GM19025 (cell line): ENCODE results near the gene CHRNG.

Experiments used
- ATAC-seq: cut with Tn5 transposase; IDR thresholded peaks from one replicate; pipeline ENCODE4 v1.9.1; 2021; ENCODE audit warnings: mild to moderate bottlenecking, low read depth, moderate library complexity; ENCODE audit not compliant: unreplicated experiment

The CHRNG gene

DNA sequence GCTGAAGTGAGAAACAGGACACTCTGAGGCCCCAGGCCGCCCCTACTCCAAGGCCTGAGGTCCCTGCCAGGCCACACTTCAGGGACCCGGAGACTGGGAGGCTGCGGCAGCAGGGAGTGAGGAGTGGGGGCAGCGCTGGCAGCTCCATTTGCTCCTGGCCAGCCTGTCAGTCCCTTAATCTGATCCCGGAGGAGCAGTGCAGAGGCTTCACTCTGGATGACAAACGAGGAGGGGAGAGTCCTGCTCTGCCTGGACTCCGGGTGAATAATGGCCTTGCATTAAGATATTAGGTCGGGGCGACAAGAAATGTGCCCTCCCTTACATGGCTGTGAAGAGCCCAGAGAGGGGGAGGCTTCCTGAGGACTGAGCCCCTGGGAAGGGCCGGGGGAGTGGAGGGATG, 33.6 kb upstream of the CHRNG start:
- ATAC-seq, result no peak

- no peak for ATAC-seq
These were observed 32.8 kb upstream of the CHRNG start for GRCh38 chr2:232506709-232507108.

- ATAC-seq, result no peak
These were observed 31.2 kb upstream of the CHRNG start for GRCh38 chr2:232508251-232508650.

DNA sequence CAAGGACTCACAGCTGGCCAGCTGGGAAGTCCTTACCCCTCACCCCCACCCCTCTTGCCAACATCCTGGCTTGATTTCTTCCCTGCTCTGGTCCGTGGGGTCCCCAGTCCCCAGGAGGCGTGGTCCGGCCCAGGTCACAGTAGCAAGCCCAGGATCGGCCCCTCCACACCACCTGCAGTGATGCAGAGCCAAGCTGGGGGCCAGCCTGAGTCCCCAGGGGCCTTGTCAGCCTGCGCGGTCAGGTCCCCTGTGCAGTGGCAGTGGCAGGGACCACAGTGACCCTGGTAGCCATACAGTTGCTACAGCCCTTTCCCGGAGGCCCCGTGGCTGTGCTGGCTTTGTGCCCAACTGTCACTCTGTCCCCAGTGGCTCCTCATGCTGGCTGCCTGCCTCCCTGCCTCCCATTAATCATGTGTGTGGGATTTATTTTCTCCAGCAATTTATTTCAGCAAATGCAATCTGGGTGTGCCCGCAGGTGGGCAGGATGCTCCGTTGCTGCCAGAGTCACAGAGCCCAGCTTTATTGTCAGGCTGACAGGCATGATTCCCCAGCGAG, 28.1 kb upstream of the CHRNG start:
- no peak for ATAC-seq

DNA sequence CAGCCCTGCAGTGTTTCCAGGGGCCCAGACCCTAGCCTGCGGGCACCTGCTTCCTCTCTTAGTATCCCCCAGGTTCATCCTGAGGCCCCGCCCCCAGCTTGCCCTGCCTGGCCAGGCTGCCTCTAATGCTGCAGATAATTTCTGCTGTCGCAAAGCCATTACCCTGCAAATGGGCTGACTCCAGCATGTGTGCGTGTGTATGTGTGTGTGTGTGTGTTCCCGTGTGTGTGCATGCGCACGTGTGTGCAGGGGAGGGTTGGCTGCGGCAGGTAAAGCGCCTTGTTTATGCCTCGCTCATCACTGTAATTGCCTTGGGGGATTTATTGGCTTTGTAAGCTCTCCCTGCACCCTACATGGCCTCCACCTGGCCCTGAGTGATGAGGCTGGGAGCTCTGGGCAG, 26.9 kb upstream of the CHRNG start:
- no peak for ATAC-seq

DNA sequence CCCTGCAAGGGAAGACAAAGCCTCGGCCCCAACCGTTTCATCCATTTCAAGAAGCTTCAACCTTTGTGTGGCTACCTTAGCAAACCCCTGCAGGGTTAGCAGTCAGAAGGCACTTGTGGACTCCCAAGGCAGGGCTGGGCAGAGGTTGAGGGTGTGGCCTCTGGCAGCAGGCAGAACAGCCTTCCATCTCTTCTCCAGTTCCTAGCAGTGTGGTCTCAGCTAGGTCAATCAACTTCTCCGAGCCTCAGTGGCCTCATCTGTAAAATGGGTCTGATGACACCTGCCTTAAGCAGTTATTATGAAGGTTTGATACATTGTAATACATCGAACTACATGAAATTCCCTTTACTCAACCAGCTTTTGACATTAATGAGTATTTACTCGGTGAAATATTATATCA, 26.1 kb upstream of the CHRNG start:
- ATAC-seq, result no peak

GRCh38 chr2:232515639-232516038, 23.9 kb upstream of the CHRNG start:
- ATAC-seq, result no peak

- no peak for ATAC-seq
These were observed 22.9 kb upstream of the CHRNG start for GRCh38 chr2:232516551-232516950.

GRCh38 chr2:232518844-232519243, 20.6 kb upstream of the CHRNG start:
- ATAC-seq, result no peak

DNA sequence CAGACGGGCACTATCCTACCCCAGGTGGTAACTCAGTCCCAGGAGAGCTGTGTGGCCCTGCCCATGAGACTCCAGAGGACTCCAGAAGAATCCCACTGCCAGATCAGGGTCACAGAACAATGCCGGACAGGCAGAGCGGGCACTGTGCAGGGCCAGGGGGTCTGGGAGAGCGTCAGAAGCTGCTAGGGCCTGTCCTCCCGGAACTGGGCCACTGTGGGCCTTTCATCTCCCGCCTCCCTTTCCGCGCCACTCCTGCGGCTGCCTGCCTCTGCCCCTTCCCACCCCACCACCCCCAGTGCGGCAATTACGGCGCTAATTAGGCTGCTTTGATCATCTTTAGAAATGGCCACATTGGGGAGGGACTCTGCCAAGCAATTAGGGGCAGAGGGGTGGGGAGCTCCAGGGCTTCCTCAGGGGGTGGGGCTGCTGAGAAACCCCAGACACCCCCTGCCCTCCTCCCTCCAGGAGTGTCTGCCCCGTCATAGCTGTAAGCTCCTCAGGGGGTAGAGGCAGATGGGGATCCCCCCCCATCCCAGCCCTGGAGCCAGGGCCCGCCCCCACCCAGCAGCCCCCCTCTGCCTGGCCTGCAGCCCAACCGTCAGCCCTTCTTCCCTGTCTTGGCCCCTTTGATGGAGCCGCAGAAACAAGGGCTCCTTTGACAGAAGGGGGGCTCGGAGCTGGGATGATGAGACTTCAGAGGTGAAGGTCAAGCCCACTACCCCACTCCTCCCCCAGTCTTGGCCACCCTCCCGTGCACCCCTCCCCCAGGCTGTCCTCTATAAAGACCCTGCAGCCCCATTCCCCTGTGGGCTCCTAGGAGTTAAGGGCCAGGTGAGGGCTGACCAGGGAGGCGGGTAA, 19.7 kb upstream of the CHRNG start, which contains the start of gene PRSS56:
PRSS56 (plus strand) TSS at position 808 of the 858 bp plus-strand sequence. CDS start 211 bp downstream, outside the sequence.
- no peak for ATAC-seq

DNA sequence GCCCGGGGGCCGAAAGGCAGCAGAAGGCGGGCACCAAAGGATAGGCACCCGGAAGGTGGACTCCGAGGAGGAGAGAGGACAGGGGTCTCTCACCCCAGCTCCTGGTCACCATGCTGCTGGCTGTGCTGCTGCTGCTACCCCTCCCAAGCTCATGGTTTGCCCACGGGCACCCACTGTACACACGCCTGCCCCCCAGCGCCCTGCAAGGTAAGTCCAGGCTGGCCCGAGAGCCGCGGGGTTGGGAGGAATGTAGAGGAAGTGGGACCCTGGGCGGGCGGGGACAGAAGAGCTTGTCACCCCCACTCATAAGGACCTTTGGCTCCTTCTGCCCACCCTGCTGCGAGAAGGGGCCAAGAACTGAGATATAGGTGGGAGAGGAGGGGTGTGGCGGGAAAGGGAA, 19.0 kb upstream of the CHRNG start:
- no peak for ATAC-seq

- ATAC-seq, result no peak
These were observed 18.4 kb upstream of the CHRNG start for GRCh38 chr2:232521098-232521497.

GRCh38 chr2:232521959-232522622, 17.4 kb upstream of the CHRNG start:
- ATAC-seq, result no peak

- ATAC-seq, result no peak
These were observed 16.7 kb upstream of the CHRNG start for GRCh38 chr2:232522623-232523401.

DNA sequence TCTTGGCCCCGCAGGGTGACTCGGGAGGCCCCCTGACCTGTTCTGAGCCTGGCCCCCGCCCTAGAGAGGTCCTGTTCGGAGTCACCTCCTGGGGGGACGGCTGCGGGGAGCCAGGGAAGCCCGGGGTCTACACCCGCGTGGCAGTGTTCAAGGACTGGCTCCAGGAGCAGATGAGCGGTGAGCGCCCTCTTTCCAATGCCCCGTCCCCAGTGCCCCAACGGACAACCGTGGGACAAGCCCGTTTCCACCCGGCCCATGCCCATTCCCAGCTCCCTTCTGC, 16.1 kb upstream of the CHRNG start:
- no peak for ATAC-seq

DNA sequence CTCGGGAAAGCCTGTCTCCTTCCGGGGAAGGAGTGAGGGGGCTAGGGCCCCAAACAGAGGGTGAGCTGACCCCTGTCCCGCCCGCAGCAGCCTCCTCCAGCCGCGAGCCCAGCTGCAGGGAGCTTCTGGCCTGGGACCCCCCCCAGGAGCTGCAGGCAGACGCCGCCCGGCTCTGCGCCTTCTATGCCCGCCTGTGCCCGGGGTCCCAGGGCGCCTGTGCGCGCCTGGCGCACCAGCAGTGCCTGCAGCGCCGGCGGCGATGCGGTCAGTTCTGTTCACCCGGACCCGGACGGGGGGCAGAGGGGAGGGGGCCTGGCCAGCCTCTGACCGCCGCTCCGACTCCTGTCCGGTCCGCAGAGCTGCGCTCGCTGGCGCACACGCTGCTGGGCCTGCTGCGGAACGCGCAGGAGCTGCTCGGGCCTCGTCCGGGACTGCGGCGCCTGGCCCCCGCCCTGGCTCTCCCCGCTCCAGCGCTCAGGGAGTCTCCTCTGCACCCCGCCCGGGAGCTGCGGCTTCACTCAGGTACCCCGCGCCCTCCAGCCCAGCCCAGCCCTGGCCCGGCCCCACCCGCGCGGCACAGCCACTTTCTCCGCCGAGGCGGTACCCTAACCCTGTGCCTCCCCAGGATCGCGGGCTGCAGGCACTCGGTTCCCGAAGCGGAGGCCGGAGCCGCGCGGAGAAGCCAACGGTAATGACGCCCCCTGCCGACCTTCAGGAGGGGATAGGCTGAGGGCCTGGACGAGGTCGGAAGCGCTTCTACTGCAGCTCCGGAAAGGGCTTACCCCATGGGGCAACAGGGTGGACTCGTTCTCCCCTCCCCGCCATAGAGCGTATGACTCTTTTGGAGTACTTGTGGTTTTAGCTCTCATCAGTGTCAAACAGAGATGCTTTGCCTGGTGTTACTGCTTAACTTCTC, 15.6 kb upstream of the CHRNG start:
- no peak for ATAC-seq

GRCh38 chr2:232524771-232525170, 14.7 kb upstream of the CHRNG start:
- no peak for ATAC-seq

GRCh38 chr2:232525199-232525598, 14.3 kb upstream of the CHRNG start:
- ATAC-seq, result no peak

- no peak for ATAC-seq
These were observed 13.6 kb upstream of the CHRNG start, which contains the start of gene CHRND for GRCh38 chr2:232525791-232526371. CHRND (plus strand) TSS chr2:232526160; CDS start chr2:232526216, 56 bp downstream.
